ENCODE results near the gene SMCHD1. TPM values are rescaled to one million over a fixed set of nuclear protein-coding genes. Genes with fewer than 3 reads are reported as not detected.

SMCHD1 gene
- total RNA-seq, 1 experiment from 2014 or later, result 61.0 TPM

- Histone ChIP-seq H3K4me2 (ENCODE audit: low read length) (no peak overlapping the region), H3K9ac (ENCODE audit: low read length) (no peak overlapping the region), H3K27me3 (ENCODE audit: low read length) (no peaks in the 10 kb centered on the region), H3K79me2 (ENCODE audit: low read length) (no peaks in the 10 kb centered on the region), H3K36me3 (ENCODE audit: low read depth, low read length) (no peaks in the 10 kb centered on the region), H3K27ac (ENCODE audit: low read length) (no peak overlapping the region), H3K4me1 (ENCODE audit: insufficient read depth, low read length) (no peaks in the 10 kb centered on the region), H4K20me1 (ENCODE audit: low read length) (no peaks in the 10 kb centered on the region), H3K9me2 (replicated peaks; ENCODE audit: low read length) (no peaks in the 10 kb centered on the region), H3K9me3 (ENCODE audit: low read length) (peaks cover 4% of the 10 kb centered on the region; the same call in 1 of the 2 replicates), H3F3A (ENCODE audit: low read length, unreplicated experiment) (no peaks in the 10 kb centered on the region), H3K4me3 (ENCODE audit: low read length) (no peak overlapping the region), H2AFZ (ENCODE audit: low read length) (no peak overlapping the region)
- CTCF ChIA-PET, result no interaction called here
- no peak for DNase-seq
- POLR2A ChIA-PET (ENCODE audit: unreplicated experiment), result no interaction called here
- intact Hi-C loops (cut with micrococcal nuclease), result no loop called here
- TF ChIP-seq EZH2phosphoT487 (IDR thresholded peaks at IDR 0.05; ENCODE audit: borderline replicate concordance, low read length), result no peak
- no peak for TF ChIP-seq CTCF (conservative IDR thresholded peaks at IDR 0.05; ENCODE audit: low read depth, low read length)
- TF ChIP-seq EZH2 (IDR thresholded peaks at IDR 0.05; ENCODE audit: low read length, unreplicated experiment), result no peak
- BruUV-seq (replicated peaks), result no TSS peak
- no peak for ATAC-seq
Measured at GRCh38 chr18:2818281-2818680, 162.8 kb downstream of the SMCHD1 start.

GRCh38 chr18:2821695-2822094 is 166.2 kb downstream of the SMCHD1 start:
- H3K27me3 ChIP-seq (ENCODE audit: low read length), result no peaks in the 10 kb centered on the region
- DNase-seq (no peak), ATAC-seq (no peak)
- no peak overlapping the region for H3K9ac ChIP-seq (ENCODE audit: low read length)
- no TSS peak for BruUV-seq (replicated peaks)
- H3K4me3 ChIP-seq (ENCODE audit: low read length), result no peak overlapping the region
- no peak for TF ChIP-seq EZH2 (IDR thresholded peaks at IDR 0.05; ENCODE audit: low read length, unreplicated experiment)
- TF ChIP-seq CTCF (conservative IDR thresholded peaks at IDR 0.05; ENCODE audit: low read depth, low read length), result no peak
- TF ChIP-seq EZH2phosphoT487 (IDR thresholded peaks at IDR 0.05; ENCODE audit: borderline replicate concordance, low read length), result no peak
- no peaks in the 10 kb centered on the region for H3K9me3 ChIP-seq (ENCODE audit: low read length)
- no peaks in the 10 kb centered on the region for H3K36me3 ChIP-seq (ENCODE audit: low read depth, low read length)
- intact Hi-C loops (cut with micrococcal nuclease), result no loop called here
- ChIA-PET POLR2A (ENCODE audit: unreplicated experiment) (no interaction called here), CTCF (no interaction called here)
- H4K20me1 ChIP-seq (ENCODE audit: low read length), result no peaks in the 10 kb centered on the region
- H3F3A ChIP-seq (ENCODE audit: low read length, unreplicated experiment), result no peaks in the 10 kb centered on the region
- no peak overlapping the region for H2AFZ ChIP-seq (ENCODE audit: low read length)
- H3K4me2 ChIP-seq (ENCODE audit: low read length), result no peak overlapping the region
- no peaks in the 10 kb centered on the region for H3K9me2 ChIP-seq (replicated peaks; ENCODE audit: low read length)
- H3K79me2 ChIP-seq (ENCODE audit: low read length), result no peaks in the 10 kb centered on the region
- H3K27ac ChIP-seq (ENCODE audit: low read length), result no peak overlapping the region
- H3K4me1 ChIP-seq (ENCODE audit: insufficient read depth, low read length), result no peaks in the 10 kb centered on the region

GRCh38 chr18:2822213-2822921 is 166.8 kb downstream of the SMCHD1 start:
- Histone ChIP-seq H3K36me3 (ENCODE audit: low read depth, low read length) (no peaks in the 10 kb centered on the region), H3K9me3 (ENCODE audit: low read length) (no peaks in the 10 kb centered on the region), H4K20me1 (ENCODE audit: low read length) (no peaks in the 10 kb centered on the region), H3F3A (ENCODE audit: low read length, unreplicated experiment) (no peaks in the 10 kb centered on the region), H3K4me2 (ENCODE audit: low read length) (no peak overlapping the region), H3K9ac (ENCODE audit: low read length) (no peak overlapping the region), H3K9me2 (replicated peaks; ENCODE audit: low read length) (no peaks in the 10 kb centered on the region), H2AFZ (ENCODE audit: low read length) (no peak overlapping the region), H3K4me3 (ENCODE audit: low read length) (no peak overlapping the region), H3K27me3 (ENCODE audit: low read length) (no peaks in the 10 kb centered on the region), H3K27ac (ENCODE audit: low read length) (no peak overlapping the region), H3K79me2 (ENCODE audit: low read length) (no peaks in the 10 kb centered on the region), H3K4me1 (ENCODE audit: insufficient read depth, low read length) (no peaks in the 10 kb centered on the region)
- no peak for TF ChIP-seq CTCF (conservative IDR thresholded peaks at IDR 0.05; ENCODE audit: low read depth, low read length)
- no peak for TF ChIP-seq EZH2 (IDR thresholded peaks at IDR 0.05; ENCODE audit: low read length, unreplicated experiment)
- no peak for TF ChIP-seq EZH2phosphoT487 (IDR thresholded peaks at IDR 0.05; ENCODE audit: borderline replicate concordance, low read length)
- DNase-seq, result no peak
- POLR2A ChIA-PET (ENCODE audit: unreplicated experiment), result no interaction called here
- no peak for ATAC-seq
- BruUV-seq (replicated peaks), result no TSS peak
- intact Hi-C loops (cut with micrococcal nuclease), result no loop called here
- CTCF ChIA-PET, result no interaction called here
